ENCODE data around the gene CIAO2B.

The CIAO2B gene

GRCh38 chr16:66919569-66920298 is 14.5 kb downstream of the CIAO2B start:
- DNase-seq (ENCODE audit: low spot score), result no peak

- DNase-seq (ENCODE audit: low spot score), result no peak
These were observed 15.2 kb downstream of the CIAO2B start, which contains the start of gene CDH16 for GRCh38 chr16:66918803-66919568. Gene CDH16 (minus strand): TSS chr16:66918885. CDS start chr16:66918065, 820 bp downstream.

- DNase-seq (ENCODE audit: low spot score), result no peak
These were observed 15.8 kb downstream of the CIAO2B start for GRCh38 chr16:66918355-66918754.

GRCh38 chr16:66917741-66918140 is 16.5 kb downstream of the CIAO2B start:
- DNase-seq (ENCODE audit: low spot score), result no peak

GRCh38 chr16:66916518-66916917 is 17.7 kb downstream of the CIAO2B start:
- DNase-seq (ENCODE audit: low spot score), result no peak

GRCh38 chr16:66915041-66915440 is 19.2 kb downstream of the CIAO2B start:
- no peak for DNase-seq (ENCODE audit: low spot score)

GRCh38 chr16:66914541-66914940 is 19.7 kb downstream of the CIAO2B start:
- no peak for DNase-seq (ENCODE audit: low spot score)

GRCh38 chr16:66913711-66914110 is 20.5 kb downstream of the CIAO2B start:
- no peak for DNase-seq (ENCODE audit: low spot score)

- DNase-seq (ENCODE audit: low spot score), result no peak
These were observed 21.1 kb downstream of the CIAO2B start for GRCh38 chr16:66913081-66913480.

- DNase-seq (ENCODE audit: low spot score), result no peak
These were observed 22.4 kb downstream of the CIAO2B start for GRCh38 chr16:66911801-66912200.

GRCh38 chr16:66911112-66911511 is 23.1 kb downstream of the CIAO2B start:
- no peak for DNase-seq (ENCODE audit: low spot score)

- no peak for DNase-seq (ENCODE audit: low spot score)
These were observed 23.8 kb downstream of the CIAO2B start for GRCh38 chr16:66910175-66910940.

GRCh38 chr16:66908762-66909559 is 25.2 kb downstream of the CIAO2B start:
- no peak for DNase-seq (ENCODE audit: low spot score)

GRCh38 chr16:66908116-66908515 is 26.1 kb downstream of the CIAO2B start:
- no peak for DNase-seq (ENCODE audit: low spot score)

- no peak for DNase-seq (ENCODE audit: low spot score)
These were observed 27.0 kb downstream of the CIAO2B start for GRCh38 chr16:66906916-66907836.

- no peak for DNase-seq (ENCODE audit: low spot score)
These were observed 28.3 kb downstream of the CIAO2B start for GRCh38 chr16:66905633-66906539.

GRCh38 chr16:66904846-66905632 is 29.2 kb downstream of the CIAO2B start:
- DNase-seq (ENCODE audit: low spot score), result no peak

GRCh38 chr16:66904428-66904845 is 29.8 kb downstream of the CIAO2B start:
- DNase-seq (ENCODE audit: low spot score), result no peak

Data from AG20443 (cell line).